C4-2B (cell line): ENCODE results near the gene ANKRD39.

Source experiments
- ZFX ChIP-seq: fragments of 450-650 bp; IDR thresholded peaks from 2 replicates; pipeline ENCODE4 v1.6.1; 2017
- TF ChIP-seq, protein P1 (sequence below): fragments of 450-650 bp; conservative IDR thresholded peaks from 2 replicates; pipeline ENCODE4 v1.5.1; 2017; ENCODE audit warnings: mild to moderate bottlenecking

- TF ChIP-seq, protein P1, sequence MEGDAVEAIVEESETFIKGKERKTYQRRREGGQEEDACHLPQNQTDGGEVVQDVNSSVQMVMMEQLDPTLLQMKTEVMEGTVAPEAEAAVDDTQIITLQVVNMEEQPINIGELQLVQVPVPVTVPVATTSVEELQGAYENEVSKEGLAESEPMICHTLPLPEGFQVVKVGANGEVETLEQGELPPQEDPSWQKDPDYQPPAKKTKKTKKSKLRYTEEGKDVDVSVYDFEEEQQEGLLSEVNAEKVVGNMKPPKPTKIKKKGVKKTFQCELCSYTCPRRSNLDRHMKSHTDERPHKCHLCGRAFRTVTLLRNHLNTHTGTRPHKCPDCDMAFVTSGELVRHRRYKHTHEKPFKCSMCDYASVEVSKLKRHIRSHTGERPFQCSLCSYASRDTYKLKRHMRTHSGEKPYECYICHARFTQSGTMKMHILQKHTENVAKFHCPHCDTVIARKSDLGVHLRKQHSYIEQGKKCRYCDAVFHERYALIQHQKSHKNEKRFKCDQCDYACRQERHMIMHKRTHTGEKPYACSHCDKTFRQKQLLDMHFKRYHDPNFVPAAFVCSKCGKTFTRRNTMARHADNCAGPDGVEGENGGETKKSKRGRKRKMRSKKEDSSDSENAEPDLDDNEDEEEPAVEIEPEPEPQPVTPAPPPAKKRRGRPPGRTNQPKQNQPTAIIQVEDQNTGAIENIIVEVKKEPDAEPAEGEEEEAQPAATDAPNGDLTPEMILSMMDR = no peak
- TF ChIP-seq ZFX = no peak
Measured at GRCh38 chr2:96824079-96824870, 33.5 kb downstream of the ANKRD39 start.
